ENCODE results near the gene SPTBN1. TPM values are rescaled to one million over a fixed set of nuclear protein-coding genes. Genes with fewer than 3 reads are reported as not detected.

SPTBN1 gene
- total and polyA plus RNA-seq, 2 experiments from 2014 or later: 122 to 341 TPM

DNA sequence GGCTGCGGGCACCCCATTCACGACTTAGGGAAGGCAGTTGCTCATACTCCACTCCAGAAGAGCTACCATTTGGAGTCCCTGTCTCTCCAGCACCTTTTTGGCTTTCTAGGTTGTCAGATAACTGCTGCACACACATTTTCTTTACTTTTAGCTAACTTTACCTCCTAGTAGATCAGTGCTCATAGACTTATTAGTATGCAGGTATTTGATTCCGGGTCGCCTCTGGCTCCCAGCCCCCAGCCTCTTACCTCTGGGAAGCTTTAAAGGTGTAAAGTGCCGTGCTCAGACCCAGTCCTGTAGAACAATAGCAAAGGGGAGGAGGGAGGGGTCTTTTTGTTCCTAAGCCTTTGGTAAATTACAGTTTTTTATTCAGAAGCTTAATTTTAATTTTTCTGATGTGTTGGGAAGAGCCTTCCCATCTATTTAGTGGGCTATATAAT lies 102.9 kb downstream of the SPTBN1 start:
- Histone ChIP-seq H3K4me1 (ENCODE audit: insufficient read depth) (peaks cover 25% of the 10 kb centered on the region), H2AFZ (no peak overlapping the region), H3K36me3 (replicated peaks; ENCODE audit: insufficient read depth, low read depth) (no peaks in the 10 kb centered on the region), H3K4me3 (peak overlapping the region; percentile 68), H3K9me2 (replicated peaks; ENCODE audit: insufficient read depth) (no peaks in the 10 kb centered on the region), H3K27ac (peak overlapping the region; percentile 98), H3K79me2 (peaks cover 91% of the 10 kb centered on the region), H3K27me3 (no peaks in the 10 kb centered on the region), H4K20me1 (ENCODE audit: insufficient read depth, poor library complexity, severe bottlenecking) (peaks cover 23% of the 10 kb centered on the region), H3K4me2 (peak overlapping the region; percentile 86), H3K9me3 (ENCODE audit: low read depth) (no peaks in the 10 kb centered on the region)
- no peak for TF ChIP-seq EZH2 (IDR thresholded peaks at IDR 0.05; ENCODE audit: borderline replicate concordance)
- no peak for TF ChIP-seq CTCF (IDR thresholded peaks at IDR 0.05; ENCODE audit: poor library complexity)
- no peak for TF ChIP-seq EZH2phosphoT487 (IDR thresholded peaks at IDR 0.05; ENCODE audit: low read depth, severe bottlenecking, unreplicated experiment)
- DNase-seq (ENCODE audit: low spot score): no peak
- WGBS (ENCODE audit: low lambda C conversion rate, missing lambda C conversion rate): 15% methylated on average over 5 of the region's 5 CpGs

DNA sequence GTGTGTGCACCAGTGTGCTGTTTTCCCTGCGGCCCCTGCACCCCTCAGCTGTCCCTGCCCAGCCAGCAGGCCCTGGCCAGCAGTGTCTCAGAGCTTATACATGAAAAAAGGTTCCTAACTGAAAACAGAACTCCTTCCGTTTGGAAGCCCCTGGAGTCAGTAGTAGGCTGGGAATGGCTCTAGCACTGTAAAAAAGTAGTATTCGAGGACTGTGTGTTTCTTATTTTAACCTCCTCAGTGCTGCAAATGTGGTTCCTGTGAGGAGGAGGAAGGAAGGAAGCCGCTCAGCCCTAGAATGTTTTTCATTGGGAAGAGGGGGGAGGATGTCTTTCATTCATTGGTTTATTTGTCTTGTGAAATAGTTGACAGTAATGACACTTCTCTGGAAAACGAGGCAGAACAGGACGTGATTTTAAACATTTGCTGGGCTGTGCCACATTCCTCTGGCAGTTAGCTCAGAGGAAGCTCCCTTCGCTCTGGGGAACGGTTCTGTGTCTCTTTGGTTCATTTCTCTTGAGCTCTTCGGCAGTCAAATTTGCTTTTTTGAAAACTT lies 103.5 kb downstream of the SPTBN1 start:
- peaks cover 91% of the 10 kb centered on the region for H3K79me2 ChIP-seq
- H3K9me2 ChIP-seq (replicated peaks; ENCODE audit: insufficient read depth): no peaks in the 10 kb centered on the region
- TF ChIP-seq EZH2 (IDR thresholded peaks at IDR 0.05; ENCODE audit: borderline replicate concordance) (no peak), EZH2phosphoT487 (IDR thresholded peaks at IDR 0.05; ENCODE audit: low read depth, severe bottlenecking, unreplicated experiment) (no peak), CTCF (IDR thresholded peaks at IDR 0.05; ENCODE audit: poor library complexity) (no peak)
- WGBS (ENCODE audit: low lambda C conversion rate, missing lambda C conversion rate): 1% methylated on average over 9 of the region's 9 CpGs
- no peak overlapping the region for H2AFZ ChIP-seq
- H3K4me2 ChIP-seq: peak overlapping the region; percentile 86
- peaks cover 28% of the 10 kb centered on the region for H4K20me1 ChIP-seq (ENCODE audit: insufficient read depth, poor library complexity, severe bottlenecking)
- peak; percentile 53 for DNase-seq (ENCODE audit: low spot score)
- H3K27me3 ChIP-seq: no peaks in the 10 kb centered on the region
- H3K36me3 ChIP-seq (replicated peaks; ENCODE audit: insufficient read depth, low read depth): no peaks in the 10 kb centered on the region
- peak overlapping the region; percentile 98 for H3K27ac ChIP-seq
- H3K9me3 ChIP-seq (ENCODE audit: low read depth): no peaks in the 10 kb centered on the region
- H3K4me3 ChIP-seq: peak overlapping the region; percentile 68
- peaks cover 28% of the 10 kb centered on the region for H3K4me1 ChIP-seq (ENCODE audit: insufficient read depth)

DNA sequence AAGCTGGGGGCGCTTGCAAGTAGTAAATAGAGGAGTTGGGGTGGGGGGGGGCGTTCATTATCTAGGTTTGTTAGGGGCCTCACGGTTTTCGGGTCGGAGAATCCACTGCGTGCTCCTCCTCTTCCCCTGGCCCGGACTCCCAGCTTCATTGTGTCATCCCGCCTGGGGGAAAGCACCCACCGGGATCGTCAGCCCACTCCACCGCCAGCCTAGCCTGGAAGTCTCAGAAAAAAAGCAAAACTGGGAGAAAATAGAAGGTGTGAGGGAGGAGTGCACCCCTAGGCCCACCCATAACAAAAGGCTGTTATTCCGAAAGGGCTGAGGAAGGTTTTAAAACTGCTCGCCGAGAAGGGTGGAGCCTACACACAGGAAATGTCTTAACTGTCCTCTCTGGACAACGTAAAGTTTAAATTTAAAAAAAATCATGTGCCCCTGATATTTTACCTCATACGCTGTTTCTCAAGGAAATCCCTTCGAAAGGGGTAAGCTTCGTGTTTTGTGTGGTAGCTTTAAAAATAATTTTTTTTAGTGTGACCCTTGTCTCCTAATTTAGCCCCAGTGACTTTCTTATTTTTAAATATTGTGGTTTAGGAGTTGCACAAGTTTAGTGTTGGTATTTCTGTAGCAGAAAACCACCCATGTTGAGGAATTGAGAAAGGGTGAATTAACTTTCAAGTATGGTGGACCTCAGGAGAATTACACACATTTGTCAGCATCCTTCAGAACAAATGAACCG lies 104.2 kb downstream of the SPTBN1 start:
- peaks cover 30% of the 10 kb centered on the region for H3K4me1 ChIP-seq (ENCODE audit: insufficient read depth)
- H3K27ac ChIP-seq: peak overlapping the region; percentile 98
- H3K36me3 ChIP-seq (replicated peaks; ENCODE audit: insufficient read depth, low read depth): no peaks in the 10 kb centered on the region
- peak overlapping the region; percentile 68 for H3K4me3 ChIP-seq
- no peak for TF ChIP-seq CTCF (IDR thresholded peaks at IDR 0.05; ENCODE audit: poor library complexity)
- TF ChIP-seq EZH2phosphoT487 (IDR thresholded peaks at IDR 0.05; ENCODE audit: low read depth, severe bottlenecking, unreplicated experiment): no peak
- no peak for TF ChIP-seq EZH2 (IDR thresholded peaks at IDR 0.05; ENCODE audit: borderline replicate concordance)
- no peak overlapping the region for H2AFZ ChIP-seq
- peaks cover 35% of the 10 kb centered on the region for H4K20me1 ChIP-seq (ENCODE audit: insufficient read depth, poor library complexity, severe bottlenecking)
- WGBS (ENCODE audit: low lambda C conversion rate, missing lambda C conversion rate): 2% methylated on average over 19 of the region's 19 CpGs
- no peaks in the 10 kb centered on the region for H3K9me2 ChIP-seq (replicated peaks; ENCODE audit: insufficient read depth)
- DNase-seq (ENCODE audit: low spot score): peak; percentile 42
- peak overlapping the region; percentile 86 for H3K4me2 ChIP-seq
- H3K79me2 ChIP-seq: peaks cover 91% of the 10 kb centered on the region
- H3K27me3 ChIP-seq: no peaks in the 10 kb centered on the region
- H3K9me3 ChIP-seq (ENCODE audit: low read depth): no peaks in the 10 kb centered on the region
